ENCODE results near the gene SNRNP25. TPM values are rescaled to one million over a fixed set of nuclear protein-coding genes. Genes with fewer than 3 reads are reported as not detected.
"Not testable (repeated sequence)": the region's sequence is repeated elsewhere in the genome, so short reads cannot be mapped to it uniquely, and the experiment has no call there.

Gene SNRNP25
- total and polyA plus RNA-seq, 9 of the 15 experiments (the other 6 are each of a cell fraction or from before 2014, with no cell fraction given): 59.0 to 176 (median 108) TPM

DNA sequence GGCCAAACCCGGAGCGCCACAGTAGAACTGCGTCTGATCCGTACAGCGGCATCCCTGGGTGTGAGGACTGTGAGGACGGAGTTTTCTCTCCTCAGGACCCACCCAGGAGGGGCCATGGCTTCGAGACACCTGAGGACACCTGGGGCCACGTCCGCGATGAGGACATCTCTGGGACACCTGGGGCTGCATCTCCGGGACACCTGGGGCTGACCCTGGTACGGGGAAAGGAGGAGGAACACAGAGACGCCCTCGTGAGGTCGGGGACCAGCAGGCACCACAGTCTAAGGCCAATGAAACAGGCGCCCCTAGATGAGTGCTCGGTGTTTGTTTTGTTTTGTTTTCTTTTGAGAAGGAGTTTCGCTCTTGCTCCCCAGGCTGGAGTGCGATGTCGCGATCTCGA lies 29.5 kb upstream of the SNRNP25 start:
- FAIRE-seq; in situ Hi-C loops (cut with MboI); H3K9me3 ChIP-seq (replicated peaks; ENCODE audit: control insufficient read depth, insufficient read depth, low read depth, low read length); DNase-seq (ENCODE audit: extremely low read depth in 1 of 4, low spot score in 3 of 4); H3K27me3 ChIP-seq (ENCODE audit: control insufficient read depth in 2 of 2, insufficient read depth in 2 of 2, low read length in 2 of 2); BruUV-seq (replicated peaks); H3K79me2 ChIP-seq (ENCODE audit: control insufficient read depth, insufficient read depth, low read length); H3K27ac ChIP-seq (ENCODE audit: extremely low read depth, low read depth, low read length); POLR2A ChIA-PET; H4K20me1 ChIP-seq (replicated peaks; ENCODE audit: control insufficient read depth, insufficient read depth, low read length); H3K4me1 ChIP-seq (replicated peaks in 1 of 2; ENCODE audit: control insufficient read depth in 2 of 2, insufficient read depth in 2 of 2, low read length in 2 of 2); ATAC-seq; H3K4me2 ChIP-seq (ENCODE audit: insufficient read depth, low read length); H2AFZ ChIP-seq (ENCODE audit: low read depth, low read length); H3K9me1 ChIP-seq (ENCODE audit: control insufficient read depth, insufficient read depth, low read length); H3K9ac ChIP-seq (ENCODE audit: insufficient read depth in 1 of 2, low read depth in 2 of 2, low read length in 2 of 2); H3K4me3 ChIP-seq; CTCF ChIA-PET (ENCODE audit: low intra/inter-chr PET ratio); intact Hi-C loops (cut with micrococcal nuclease); H3K36me3 ChIP-seq (ENCODE audit: control insufficient read depth, insufficient read depth, low read length): not testable (repeated sequence)
- WGBS (ENCODE audit: insufficient coverage, low coverage, missing lambda C conversion rate): no CpG with 5 or more reads among the region's 22 CpGs

DNA sequence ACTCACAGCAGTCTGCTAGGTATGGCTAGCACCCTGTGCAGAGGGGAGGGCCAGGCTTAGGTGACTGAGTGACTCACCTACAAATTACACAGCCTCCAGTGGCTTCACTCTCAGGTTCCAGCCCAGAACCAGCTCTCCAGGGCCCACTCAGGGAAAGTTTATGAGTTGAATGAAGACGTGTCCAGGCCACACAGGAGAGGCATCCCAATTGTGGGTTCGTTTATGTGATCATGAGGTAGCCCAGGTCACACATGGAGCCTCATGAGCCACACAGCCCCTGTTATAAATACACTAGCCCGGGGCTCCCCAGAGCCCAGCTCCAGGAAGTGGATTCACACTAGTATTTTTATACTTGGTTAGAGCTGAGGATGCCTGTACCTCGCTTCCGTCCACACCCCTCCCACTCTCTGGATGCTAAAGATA lies 27.7 kb upstream of the SNRNP25 start:
- BruUV-seq (replicated peaks); FAIRE-seq; H3K4me2 ChIP-seq (ENCODE audit: insufficient read depth, low read length); H3K4me3 ChIP-seq; H2AFZ ChIP-seq (ENCODE audit: low read depth, low read length); in situ Hi-C loops (cut with MboI); ATAC-seq; POLR2A ChIA-PET; H3K9me1 ChIP-seq (ENCODE audit: control insufficient read depth, insufficient read depth, low read length); H3K79me2 ChIP-seq (ENCODE audit: control insufficient read depth, insufficient read depth, low read length); H3K27ac ChIP-seq (ENCODE audit: extremely low read depth, low read depth, low read length); CTCF ChIA-PET (ENCODE audit: low intra/inter-chr PET ratio); DNase-seq (ENCODE audit: extremely low read depth in 1 of 4, low spot score in 3 of 4); H3K9me3 ChIP-seq (replicated peaks; ENCODE audit: control insufficient read depth, insufficient read depth, low read depth, low read length); H3K9ac ChIP-seq (ENCODE audit: insufficient read depth in 1 of 2, low read depth in 2 of 2, low read length in 2 of 2); H3K4me1 ChIP-seq (replicated peaks in 1 of 2; ENCODE audit: control insufficient read depth in 2 of 2, insufficient read depth in 2 of 2, low read length in 2 of 2); H3K27me3 ChIP-seq (ENCODE audit: control insufficient read depth in 2 of 2, insufficient read depth in 2 of 2, low read length in 2 of 2); H4K20me1 ChIP-seq (replicated peaks; ENCODE audit: control insufficient read depth, insufficient read depth, low read length); H3K36me3 ChIP-seq (ENCODE audit: control insufficient read depth, insufficient read depth, low read length); intact Hi-C loops (cut with micrococcal nuclease): not testable (repeated sequence)
- WGBS (ENCODE audit: insufficient coverage, low coverage, missing lambda C conversion rate): 46% methylated on average over 2 of the region's 5 CpGs

DNA sequence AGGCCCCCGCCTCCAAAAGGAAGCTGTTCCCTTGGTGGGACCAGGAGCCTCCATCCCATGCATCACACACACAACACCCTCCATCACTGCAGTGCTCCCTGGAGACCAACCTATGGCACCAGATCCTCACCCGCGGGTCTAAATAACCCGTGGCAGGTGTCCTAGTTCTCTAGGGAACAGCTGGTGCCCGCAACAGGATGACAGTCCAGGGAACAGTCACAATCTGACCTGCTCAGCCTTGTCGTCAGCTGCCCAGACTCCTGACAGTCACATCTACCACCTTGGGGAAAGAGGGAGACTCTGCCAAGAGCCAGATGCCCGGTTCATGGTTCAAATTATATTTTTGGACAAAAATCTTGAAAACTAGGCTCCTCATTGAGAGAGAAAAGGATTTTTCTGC lies 23.0 kb upstream of the SNRNP25 start:
- H3K4me1 ChIP-seq (replicated peaks in 1 of 2; ENCODE audit: control insufficient read depth in 2 of 2, insufficient read depth in 2 of 2, low read length in 2 of 2): peaks cover 0 to 19% of the 10 kb centered on the region in 2 experiments; a peak in 3 of 5 replicates
- H3K9me1 ChIP-seq (ENCODE audit: control insufficient read depth, insufficient read depth, low read length); ATAC-seq; H4K20me1 ChIP-seq (replicated peaks; ENCODE audit: control insufficient read depth, insufficient read depth, low read length); DNase-seq (ENCODE audit: extremely low read depth in 1 of 4, low spot score in 3 of 4); in situ Hi-C loops (cut with MboI); H3K4me2 ChIP-seq (ENCODE audit: insufficient read depth, low read length); intact Hi-C loops (cut with micrococcal nuclease); H3K36me3 ChIP-seq (ENCODE audit: control insufficient read depth, insufficient read depth, low read length); H3K9me3 ChIP-seq (replicated peaks; ENCODE audit: control insufficient read depth, insufficient read depth, low read depth, low read length); H3K79me2 ChIP-seq (ENCODE audit: control insufficient read depth, insufficient read depth, low read length); H3K27me3 ChIP-seq (ENCODE audit: control insufficient read depth in 2 of 2, insufficient read depth in 2 of 2, low read length in 2 of 2); FAIRE-seq; POLR2A ChIA-PET; H3K9ac ChIP-seq (ENCODE audit: insufficient read depth in 1 of 2, low read depth in 2 of 2, low read length in 2 of 2); CTCF ChIA-PET (ENCODE audit: low intra/inter-chr PET ratio); H3K27ac ChIP-seq (ENCODE audit: extremely low read depth, low read depth, low read length); BruUV-seq (replicated peaks); H3K4me3 ChIP-seq; H2AFZ ChIP-seq (ENCODE audit: low read depth, low read length): not testable (repeated sequence)
- 17% methylated on average over 1 of the region's 7 CpGs for WGBS (ENCODE audit: insufficient coverage, low coverage, missing lambda C conversion rate)

DNA sequence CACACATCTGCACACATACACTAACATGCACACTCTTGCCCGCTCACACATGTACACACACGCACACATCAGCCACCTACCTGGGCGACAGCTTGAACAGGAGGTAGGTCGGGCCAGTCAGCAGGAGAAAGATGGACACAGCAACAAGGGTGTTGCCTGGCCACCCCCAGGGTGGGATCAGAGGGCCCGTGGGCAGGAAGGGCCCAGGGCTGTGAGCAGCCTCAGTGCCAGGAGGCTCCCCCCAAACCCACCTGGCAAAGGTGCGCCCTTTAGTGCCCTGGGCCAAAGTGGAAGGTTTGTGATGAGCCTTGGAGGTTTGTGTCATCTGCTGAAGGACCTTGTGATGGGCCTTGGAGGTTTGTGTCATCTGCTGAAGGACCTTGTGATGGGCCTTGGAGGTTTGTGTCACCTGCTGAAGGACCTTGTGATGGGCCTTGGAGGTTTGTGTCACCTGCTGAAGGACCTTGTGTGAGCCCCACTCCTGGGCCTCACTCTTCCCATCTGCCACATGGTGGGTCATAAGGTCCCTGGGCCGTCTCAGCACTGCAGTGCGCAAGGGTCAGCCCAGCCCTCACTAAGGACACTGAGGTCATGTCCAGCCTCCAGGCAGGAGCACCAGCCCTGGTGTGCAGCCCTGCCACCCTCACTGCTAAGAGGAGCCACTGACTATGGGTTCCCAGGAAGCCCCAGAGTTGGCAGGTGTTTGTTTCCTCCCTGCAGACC lies 20.3 kb upstream of the SNRNP25 start:
- H3K4me2 ChIP-seq (ENCODE audit: insufficient read depth, low read length); H3K4me3 ChIP-seq; FAIRE-seq; BruUV-seq (replicated peaks); CTCF ChIA-PET (ENCODE audit: low intra/inter-chr PET ratio); H3K27ac ChIP-seq (ENCODE audit: extremely low read depth, low read depth, low read length); intact Hi-C loops (cut with micrococcal nuclease); H2AFZ ChIP-seq (ENCODE audit: low read depth, low read length); H3K27me3 ChIP-seq (ENCODE audit: control insufficient read depth in 2 of 2, insufficient read depth in 2 of 2, low read length in 2 of 2); in situ Hi-C loops (cut with MboI); POLR2A ChIA-PET; H3K9me3 ChIP-seq (replicated peaks; ENCODE audit: control insufficient read depth, insufficient read depth, low read depth, low read length); DNase-seq (ENCODE audit: extremely low read depth in 1 of 4, low spot score in 3 of 4); H3K79me2 ChIP-seq (ENCODE audit: control insufficient read depth, insufficient read depth, low read length); H3K9ac ChIP-seq (ENCODE audit: insufficient read depth in 1 of 2, low read depth in 2 of 2, low read length in 2 of 2); H4K20me1 ChIP-seq (replicated peaks; ENCODE audit: control insufficient read depth, insufficient read depth, low read length); ATAC-seq; H3K9me1 ChIP-seq (ENCODE audit: control insufficient read depth, insufficient read depth, low read length): not testable (repeated sequence)
- WGBS (ENCODE audit: insufficient coverage, low coverage, missing lambda C conversion rate): 43% methylated on average over 4 of the region's 8 CpGs
- Histone ChIP-seq H3K4me1 (replicated peaks in 1 of 2; ENCODE audit: control insufficient read depth in 2 of 2, insufficient read depth in 2 of 2, low read length in 2 of 2) (peaks cover 0 to 28% of the 10 kb centered on the region in 2 experiments; a peak in 3 of 5 replicates), H3K36me3 (ENCODE audit: control insufficient read depth, insufficient read depth, low read length) (peaks cover 22% of the 10 kb centered on the region; the same call in 2 of the 3 replicates)
